Suppressor macrophage treated with lipopolysaccharide for 4 hours (primary cell): ENCODE measurements around the gene C10orf67.

Source experiments
- DNase-seq: peaks from one replicate; pipeline ENCODE4 v3.0.0-alpha.2; 2020

The C10orf67 gene

GRCh38 chr10:23158370-23158769 is 186.2 kb downstream of the C10orf67 start:
- DNase-seq: peak; percentile 64

GRCh38 chr10:23157691-23158369 is 186.8 kb downstream of the C10orf67 start:
- DNase-seq: peak; percentile 19

GRCh38 chr10:23157239-23157681 is 187.3 kb downstream of the C10orf67 start:
- no peak for DNase-seq

GRCh38 chr10:23156447-23157150 is 188.0 kb downstream of the C10orf67 start:
- DNase-seq: no peak

GRCh38 chr10:23155169-23155568 is 189.4 kb downstream of the C10orf67 start:
- no peak for DNase-seq
